HCT116 (cell line): ENCODE measurements around the gene FAM83E. TPM values are rescaled to one million over a fixed set of nuclear protein-coding genes. Genes with fewer than 3 reads are reported as not detected.

Experiments used
- ATAC-seq: fragments of 200-7000 bp; cut with Tn5 transposase; 2 replicates; pipeline ENCODE4 v1.9.1; 2020; ENCODE audit warnings: mild to moderate bottlenecking, moderate library complexity
- BruUV-seq: library from RNA; stranded (reverse); fragments of 400-500 nt; replicated peaks from 2 replicates; lab custom pipeline; 2021; lab: Mats Ljungman, UMichigan
- CTCF ChIA-PET: fragments of 300-600 bp; sonication (Branson Sonifier 250); formaldehyde crosslinking; loops from one replicate; lab custom pipeline; 2021; ENCODE audit warnings: antibody characterized with exemption; lab: Charles Lee
- POLR2A ChIA-PET: fragments of 300-600, 350-600 bp; sonication (Branson Sonifier 250); formaldehyde crosslinking; loops from one replicate; lab custom pipeline; 2021; ENCODE audit warnings: antibody characterized with exemption; lab: Charles Lee
- RAD21 ChIA-PET, 2 experiments: fragments of 300-600 bp; sonication (Branson Sonifier 250); formaldehyde crosslinking; loops; one replicate each; lab custom pipeline; 2023; ENCODE audit warnings: low total read pairs in 2 of 2; ENCODE audit not compliant: uncharacterized antibody in 2 of 2, unreplicated experiment in 2 of 2, low non-redundant PET in 1 of 2; lab: Charles Lee
- DNase-seq: peaks from one replicate; pipeline ENCODE4 v3.0.0-alpha.2; 2010; ENCODE audit warnings: low read depth, low spot score
- H2AFZ ChIP-seq: fragments of 200-600 bp; shearing (Covaris generic), sonication (generic); 2 replicates; pipeline ENCODE4 v1.6.1; 2017; ENCODE audit warnings: low read depth, mixed run types, mixed read lengths, antibody characterized with exemption, low read length; ENCODE audit not compliant: poor library complexity, severe bottlenecking
- H3K27ac ChIP-seq: 2 replicates; pipeline ENCODE4 v1.5.1; 2012; ENCODE audit warnings: low read depth, low read length
- H3K27me3 ChIP-seq: fragments of 200-600 bp; sonication (generic); 2 replicates; pipeline ENCODE4 v1.6.1; 2016; ENCODE audit warnings: mixed run types, low read length, mixed read lengths; ENCODE audit not compliant: insufficient read depth
- H3K36me3 ChIP-seq, 2 experiments: fragments of 200-500 bp in 1 of 2; fragments of 200-600 bp in 1 of 2; sonication (Bioruptor generic) in 1 of 2; sonication (generic) in 1 of 2; 2 replicates each; pipeline versions ENCODE4 v1.5.1 to v1.6.1; 2014 to 2016; ENCODE audit warnings: low read length in 2 of 2, inconsistent platforms in 1 of 2, mixed read lengths in 1 of 2, mixed run types in 1 of 2; ENCODE audit not compliant: insufficient read depth in 2 of 2, control insufficient read depth in 1 of 2
- H3K4me1 ChIP-seq, 2 experiments: fragments of 200-600 bp in 1 of 2; sonication (generic) in 1 of 2; 2 replicates each; pipeline versions ENCODE4 v1.5.1 to v1.6.1; 2012 to 2017; ENCODE audit warnings: low read length in 2 of 2, inconsistent platforms in 1 of 2, mild to moderate bottlenecking in 1 of 2, mixed read lengths in 1 of 2, mixed run types in 1 of 2, moderate library complexity in 1 of 2; ENCODE audit not compliant: insufficient read depth in 2 of 2, control insufficient read depth in 1 of 2
- H3K4me2 ChIP-seq: fragments of 200-600 bp; sonication (generic); 2 replicates; pipeline ENCODE4 v1.6.1; 2017; ENCODE audit warnings: mixed run types, low read length, mixed read lengths
- H3K4me3 ChIP-seq, 2 experiments: fragments of 200-600 bp in 1 of 2; sonication (generic) in 1 of 2; replicated peaks in 1 of 2; 2 replicates each; pipeline ENCODE4 v1.5.1; 2011 to 2016; ENCODE audit warnings: low read length in 2 of 2, control low read depth in 1 of 2, low read depth in 1 of 2, mild to moderate bottlenecking in 1 of 2, mixed read lengths in 1 of 2, mixed run types in 1 of 2
- H3K79me2 ChIP-seq: fragments of 200-600 bp; sonication (generic); 2 replicates; pipeline ENCODE4 v1.6.1; 2017; ENCODE audit warnings: mild to moderate bottlenecking, mixed run types, low read length, moderate library complexity, mixed read lengths; ENCODE audit not compliant: insufficient read depth
- H3K9ac ChIP-seq: fragments of 200-600 bp; sonication (generic); 2 replicates; pipeline ENCODE4 v1.6.1; 2016; ENCODE audit warnings: low read length, mixed read lengths
- H3K9me2 ChIP-seq: fragments of 200-600 bp; sonication (generic), shearing (Covaris generic); 2 replicates; pipeline ENCODE4 v1.6.1; 2017; ENCODE audit warnings: mixed run types, mild to moderate bottlenecking, moderate library complexity; ENCODE audit not compliant: insufficient read depth
- H3K9me3 ChIP-seq, 2 experiments: fragments of 200-500 bp in 1 of 2; fragments of 200-600 bp in 1 of 2; sonication (Bioruptor generic) in 1 of 2; sonication (generic) in 1 of 2; 2 replicates each; pipeline ENCODE4 v1.6.1; 2014 to 2017; ENCODE audit warnings: low read length in 2 of 2, mixed read lengths in 2 of 2, inconsistent platforms in 1 of 2, low read depth in 1 of 2, mild to moderate bottlenecking in 1 of 2, mixed run types in 1 of 2, moderate library complexity in 1 of 2; ENCODE audit not compliant: control insufficient read depth in 1 of 2, insufficient read depth in 1 of 2
- H4K20me1 ChIP-seq: fragments of 200-600 bp; sonication (generic), shearing (Covaris generic); 2 replicates; pipeline ENCODE4 v1.6.1; 2017; ENCODE audit warnings: mixed run types, mild to moderate bottlenecking, moderate library complexity; ENCODE audit not compliant: insufficient read depth
- CBX3 ChIP-seq: IDR thresholded peaks from 2 replicates; pipeline ENCODE4 v1.6.1; 2012; ENCODE audit warnings: low read depth
- EGR1 ChIP-seq: IDR thresholded peaks from 2 replicates; pipeline ENCODE4 v1.6.1; 2012; ENCODE audit warnings: low read depth
- ELF1 ChIP-seq: IDR thresholded peaks from 2 replicates; pipeline ENCODE4 v1.6.1; 2012; ENCODE audit warnings: low read depth, borderline replicate concordance
- EZH2 ChIP-seq: fragments of 200-600 bp; sonication (generic); IDR thresholded peaks from 2 replicates; pipeline ENCODE4 v1.6.1; 2017; ENCODE audit warnings: antibody characterized with exemption, mixed run types
- EZH2phosphoT487 ChIP-seq: fragments of 200-600 bp; IDR thresholded peaks from 2 replicates; pipeline ENCODE4 v1.6.1; 2018; ENCODE audit warnings: antibody characterized with exemption, borderline replicate concordance
- FOSL1 ChIP-seq: IDR thresholded peaks from 2 replicates; pipeline ENCODE4 v1.6.1; 2012; ENCODE audit warnings: low read depth
- JUND ChIP-seq: IDR thresholded peaks from 2 replicates; pipeline ENCODE4 v1.6.1; 2012
- POLR2A ChIP-seq: IDR thresholded peaks from 2 replicates; pipeline ENCODE4 v1.7.0; 2011; ENCODE audit warnings: borderline replicate concordance; ENCODE audit not compliant: insufficient read depth, insufficient read length; ENCODE audit errors: extremely low read depth
- RAD21 ChIP-seq: IDR thresholded peaks from 2 replicates; pipeline ENCODE4 v1.6.1; 2012; ENCODE audit warnings: low read depth, mild to moderate bottlenecking
- SRF ChIP-seq: IDR thresholded peaks from 2 replicates; pipeline ENCODE4 v1.6.1; 2012; ENCODE audit warnings: low read depth
- YY1 ChIP-seq: IDR thresholded peaks from 2 replicates; pipeline ENCODE4 v1.6.1; 2011; ENCODE audit warnings: low read length, low read depth, moderate library complexity, mild to moderate bottlenecking; ENCODE audit not compliant: insufficient replicate concordance; ENCODE audit errors: extremely low read depth
- ZFX ChIP-seq: fragments of 450-650 bp; IDR thresholded peaks from 2 replicates; pipeline ENCODE4 v1.6.1; 2017
- ZNF274 ChIP-seq: fragments of 200-500 bp; sonication (Bioruptor generic); IDR thresholded peaks from 2 replicates; pipeline ENCODE4 v1.6.1; 2014; ENCODE audit warnings: mild to moderate bottlenecking, low read depth, low read length, inconsistent platforms
- intact Hi-C: fragments of 100-400 bp; cut with micrococcal nuclease; formaldehyde crosslinking; loops from 2 replicates; pipeline ENCODE4 v1.10.0; 2022
- total RNA-seq: library from RNA; stranded (reverse); gene quantifications from one replicate; pipeline ENCODE4 v1.2.1, GENCODE V29; 2021; ENCODE audit not compliant: unreplicated experiment
- TF ChIP-seq, protein P1 (sequence below): IDR thresholded peaks from 2 replicates; pipeline ENCODE4 v1.6.1; 2011; ENCODE audit warnings: mild to moderate bottlenecking, low read length, moderate library complexity; ENCODE audit not compliant: insufficient replicate concordance; ENCODE audit errors: extremely low read depth
- TF ChIP-seq, protein P2 (sequence below): IDR thresholded peaks from 2 replicates; pipeline ENCODE4 v1.6.1; 2012

FAM83E gene
- total RNA-seq, 1 experiment from 2014 or later = 6.8 TPM

DNA sequence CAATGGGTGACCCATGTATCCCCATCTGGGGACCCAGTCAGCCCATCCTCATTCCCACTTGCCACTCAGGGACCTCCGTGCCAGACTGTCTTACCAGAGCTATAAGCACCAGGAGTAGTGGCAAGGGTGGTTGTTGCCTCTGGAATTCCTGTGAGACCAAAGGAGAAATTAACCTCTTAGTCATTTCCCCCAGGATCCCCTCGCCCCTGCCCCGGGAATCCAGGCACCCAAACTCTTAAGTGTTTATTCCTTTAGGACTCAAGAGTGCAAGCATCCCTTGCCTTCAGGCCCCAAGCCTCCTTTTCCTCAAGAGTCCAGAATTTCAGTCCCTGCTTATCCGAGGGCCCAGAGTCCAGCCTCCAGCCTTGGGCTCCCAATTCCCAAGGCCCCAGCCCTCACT lies 48.8 kb upstream of the FAM83E start:
- ChIA-PET CTCF (no interaction called here), RAD21 (no interaction called here)
- no peaks in the 10 kb centered on the region for H3K27me3 ChIP-seq
- no peaks in the 10 kb centered on the region for H3K79me2 ChIP-seq
- no peak overlapping the region for H3K4me3 ChIP-seq
- ATAC-seq (no peak), DNase-seq (no peak)
- no peak overlapping the region for H3K27ac ChIP-seq
- intact Hi-C loops = no loop called here
- no peaks in the 10 kb centered on the region for H3K36me3 ChIP-seq
- no peaks in the 10 kb centered on the region for H3K9me2 ChIP-seq
- no peaks in the 10 kb centered on the region for H3K9me3 ChIP-seq
- H2AFZ ChIP-seq = no peak overlapping the region
- H3K4me1 ChIP-seq = peaks cover 2 to 17% of the 10 kb centered on the region in 2 experiments; a peak in 3 of 4 replicates
- TF ChIP-seq EZH2 (no peak), ZNF274 (no peak), EZH2phosphoT487 (no peak), EGR1 (no peak), CBX3 (no peak), ELF1 (no peak), ZFX (no peak), JUND (no peak), YY1 (no peak), POLR2A (no peak), FOSL1 (no peak), SRF (no peak), RAD21 (no peak)
- TF ChIP-seq, protein P1, sequence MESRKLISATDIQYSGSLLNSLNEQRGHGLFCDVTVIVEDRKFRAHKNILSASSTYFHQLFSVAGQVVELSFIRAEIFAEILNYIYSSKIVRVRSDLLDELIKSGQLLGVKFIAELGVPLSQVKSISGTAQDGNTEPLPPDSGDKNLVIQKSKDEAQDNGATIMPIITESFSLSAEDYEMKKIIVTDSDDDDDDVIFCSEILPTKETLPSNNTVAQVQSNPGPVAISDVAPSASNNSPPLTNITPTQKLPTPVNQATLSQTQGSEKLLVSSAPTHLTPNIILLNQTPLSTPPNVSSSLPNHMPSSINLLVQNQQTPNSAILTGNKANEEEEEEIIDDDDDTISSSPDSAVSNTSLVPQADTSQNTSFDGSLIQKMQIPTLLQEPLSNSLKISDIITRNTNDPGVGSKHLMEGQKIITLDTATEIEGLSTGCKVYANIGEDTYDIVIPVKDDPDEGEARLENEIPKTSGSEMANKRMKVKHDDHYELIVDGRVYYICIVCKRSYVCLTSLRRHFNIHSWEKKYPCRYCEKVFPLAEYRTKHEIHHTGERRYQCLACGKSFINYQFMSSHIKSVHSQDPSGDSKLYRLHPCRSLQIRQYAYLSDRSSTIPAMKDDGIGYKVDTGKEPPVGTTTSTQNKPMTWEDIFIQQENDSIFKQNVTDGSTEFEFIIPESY = no peak
- TF ChIP-seq, protein P2, sequence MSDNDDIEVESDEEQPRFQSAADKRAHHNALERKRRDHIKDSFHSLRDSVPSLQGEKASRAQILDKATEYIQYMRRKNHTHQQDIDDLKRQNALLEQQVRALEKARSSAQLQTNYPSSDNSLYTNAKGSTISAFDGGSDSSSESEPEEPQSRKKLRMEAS = no peak
- TF ChIP-seq, all 23 proteins: peak for 0
- Histone ChIP-seq H4K20me1 (no peaks in the 10 kb centered on the region), H3K9ac (no peak overlapping the region), H3K4me2 (no peak overlapping the region)
- no TSS peak for BruUV-seq
- POLR2A ChIA-PET = no interaction called here
